HepG2 (cell line): ENCODE results near the gene MTCH1. TPM values are rescaled to one million over a fixed set of nuclear protein-coding genes. Genes with fewer than 3 reads are reported as not detected.

ENCODE experiments used
- ATAC-seq: fragments of 200-7000 bp; cut with Tn5 transposase; 3 replicates; pipeline ENCODE4 v1.9.1; 2020; ENCODE audit warnings: mild to moderate bottlenecking, moderate library complexity
- BruUV-seq: library from RNA; stranded (reverse); fragments of 400-500 nt; replicated peaks from 2 replicates; lab custom pipeline; 2021; lab: Mats Ljungman, UMichigan
- CTCF ChIA-PET: fragments of 300-600 bp; formaldehyde crosslinking; extraction: SDS; loops from one replicate; lab custom pipeline; 2021; ENCODE audit warnings: low total read pairs, inconsistent platforms, low intra/inter-chr PET ratio; lab: Yijun Ruan, JAX
- POLR2A ChIA-PET: fragments of 350-600 bp; sonication (Branson Sonifier 250); formaldehyde crosslinking; loops from one replicate; lab custom pipeline; 2020; ENCODE audit warnings: antibody characterized with exemption, inconsistent platforms; lab: Yijun Ruan, JAX
- DNase-seq: peaks from one replicate; pipeline ENCODE4 v3.0.0-alpha.2; 2015; ENCODE audit warnings: low spot score
- FAIRE-seq: peaks from 3 replicates; lab custom pipeline; 2011; peaks lifted over from hg19 to GRCh38; lab: Jason Lieb, UNC
- H2AFZ ChIP-seq: one replicate; pipeline ENCODE4 v1.6.1; 2011; ENCODE audit warnings: low read length, inconsistent platforms
- H3K27ac ChIP-seq: fragments of 300-600 bp; 3 replicates; pipeline ENCODE4 v1.8.0; 2011; ENCODE audit warnings: mixed run types, mild to moderate bottlenecking, mixed read lengths, low read length, inconsistent platforms; ENCODE audit not compliant: insufficient read depth; ENCODE audit errors: extremely low read length
- H3K27me3 ChIP-seq, 2 experiments: fragments of 200-600 bp in 1 of 2; 2 replicates in 1 of 2; 3 replicates in 1 of 2; pipeline versions ENCODE4 v1.6.0 to v1.8.0; 2011; ENCODE audit warnings: low read length in 2 of 2, mild to moderate bottlenecking in 2 of 2, moderate library complexity in 2 of 2, inconsistent platforms in 1 of 2; ENCODE audit not compliant: insufficient read depth in 2 of 2, control insufficient read depth in 1 of 2
- H3K36me3 ChIP-seq, 2 experiments: fragments of 200-600 bp in 1 of 2; replicated peaks in 1 of 2; 2 replicates in 1 of 2; 3 replicates in 1 of 2; pipeline versions ENCODE4 v1.5.1 to v1.8.0; 2011; ENCODE audit warnings: low read length in 2 of 2, inconsistent platforms in 1 of 2; ENCODE audit not compliant: insufficient read depth in 2 of 2, control insufficient read depth in 1 of 2
- H3K4me1 ChIP-seq: 2 replicates; pipeline ENCODE4 v1.5.1; 2012; ENCODE audit warnings: low read length, inconsistent platforms; ENCODE audit not compliant: insufficient read depth
- H3K4me2 ChIP-seq: 2 replicates; pipeline ENCODE4 v1.6.0; 2011; ENCODE audit warnings: low read depth, low read length, inconsistent platforms
- H3K4me3 ChIP-seq, 3 experiments: fragments of 200-600 bp in 1 of 3; sonication (generic), shearing (Covaris generic) in 1 of 3; replicated peaks in 1 of 3; 2 replicates each; pipeline ENCODE4 v1.5.1; 2011 to 2016; ENCODE audit warnings: low read length in 3 of 3, inconsistent platforms in 2 of 3, low read depth in 2 of 3, mild to moderate bottlenecking in 2 of 3, control low read depth in 1 of 3, mixed read lengths in 1 of 3; ENCODE audit not compliant: insufficient read depth in 1 of 3
- H3K79me2 ChIP-seq: one replicate; pipeline ENCODE4 v1.6.1; 2011; ENCODE audit warnings: low read length, inconsistent platforms; ENCODE audit not compliant: insufficient read depth
- H3K9ac ChIP-seq: 2 replicates; pipeline ENCODE4 v1.6.0; 2011; ENCODE audit warnings: mild to moderate bottlenecking, low read depth, low read length, inconsistent platforms; ENCODE audit not compliant: insufficient read depth
- H3K9me3 ChIP-seq: 2 replicates; pipeline ENCODE4 v1.5.1; 2012; ENCODE audit warnings: mild to moderate bottlenecking, low read length
- H4K20me1 ChIP-seq: 2 replicates; pipeline ENCODE4 v1.6.0; 2011; ENCODE audit warnings: inconsistent platforms, mild to moderate bottlenecking, low read length, moderate library complexity; ENCODE audit not compliant: insufficient read depth
- AGO1 ChIP-seq: fragments of 200-400 bp; formaldehyde crosslinking; IDR thresholded peaks from 2 replicates; pipeline ENCODE4 v1.6.1; 2017; ENCODE audit warnings: mild to moderate bottlenecking, low read depth, low read length, moderate library complexity; ENCODE audit not compliant: poor library complexity, severe bottlenecking
- ATRX ChIP-seq: sonication (generic); formaldehyde crosslinking; IDR thresholded peaks from 2 replicates; pipeline ENCODE4 v1.4.0; 2020; ENCODE audit warnings: missing genetic modification reagents, borderline replicate concordance
- GABPB1 ChIP-seq: IDR thresholded peaks from 2 replicates; pipeline ENCODE4 v1.6.1; 2016; ENCODE audit warnings: mild to moderate bottlenecking, missing genetic modification reagents, moderate library complexity, missing compliant biosample characterization
- IRF2 ChIP-seq: IDR thresholded peaks from 2 replicates; pipeline ENCODE4 v1.6.1; 2018; ENCODE audit warnings: missing genetic modification reagents, missing compliant biosample characterization
- KMT2A ChIP-seq: sonication (generic); formaldehyde crosslinking; IDR thresholded peaks from 2 replicates; pipeline ENCODE4 v1.4.0; 2020; ENCODE audit warnings: missing genetic modification reagents
- MTF2 ChIP-seq: sonication (generic); formaldehyde crosslinking; IDR thresholded peaks from 2 replicates; pipeline ENCODE4 v1.5.0; 2020; ENCODE audit warnings: missing genetic modification reagents, borderline replicate concordance
- NFE2L1 ChIP-seq: sonication (generic); formaldehyde crosslinking; IDR thresholded peaks from 2 replicates; pipeline ENCODE4 v1.4.0; 2020; ENCODE audit warnings: missing genetic modification reagents, mild to moderate bottlenecking, borderline replicate concordance
- NFE2L2 ChIP-seq: fragments of 150-350 bp; IDR thresholded peaks from 2 replicates; pipeline ENCODE4 v1.6.1; 2014; ENCODE audit warnings: low read length
- POLR2A ChIP-seq, 2 experiments: IDR thresholded peaks; 2 replicates each; pipeline ENCODE4 v1.6.1; 2011; ENCODE audit warnings: low read depth in 2 of 2, low read length in 2 of 2, mild to moderate bottlenecking in 1 of 2, moderate library complexity in 1 of 2; ENCODE audit not compliant: insufficient read depth in 1 of 2
- POLR2AphosphoS2 ChIP-seq: IDR thresholded peaks from 2 replicates; pipeline ENCODE4 v1.6.1; 2011; ENCODE audit warnings: low read depth, low read length, improper control_type of control experiment
- SMAD9 ChIP-seq: sonication (generic); formaldehyde crosslinking; IDR thresholded peaks from 2 replicates; pipeline ENCODE4 v1.5.1; 2020; ENCODE audit warnings: mild to moderate bottlenecking, missing genetic modification reagents
- ZNF652 ChIP-seq: IDR thresholded peaks from 2 replicates; pipeline ENCODE4 v1.6.1; 2016; ENCODE audit warnings: low read depth, borderline replicate concordance
- ZNF780A ChIP-seq: sonication (generic); formaldehyde crosslinking; IDR thresholded peaks from 2 replicates; pipeline ENCODE4 v1.8.0; 2022; ENCODE audit warnings: mild to moderate bottlenecking, missing genetic modification reagents, moderate library complexity
- WGBS: methylation state at CpG from one replicate; pipeline ENCODE4 v1.1.6; 2017; ENCODE audit warnings: low lambda C conversion rate; 5-methylcytosine and 5-hydroxymethylcytosine counted together
- in situ Hi-C: cut with HindIII; loops from 2 replicates; pipeline ENCODE4 v1.10.0; 2017; ENCODE audit warnings: low pct_unique_long_range_greater_than_20kb; ENCODE audit not compliant: extremely low pct_ligation_motif_present
- intact Hi-C: fragments of 100-400 bp; cut with micrococcal nuclease; formaldehyde crosslinking; loops from one replicate; pipeline ENCODE4 v1.10.0; 2022; ENCODE audit not compliant: unreplicated experiment
- polyA plus RNA-seq, 8 experiments: library from polyadenylated mRNA; depleted of rRNA in 3 of 8; stranded (reverse) in 7 of 8; unstranded in 1 of 8; fragments of >200 nt; fragmentation: Illumina TruSeq in 4 of 8; extraction: Trizol in 4 of 8; gene quantifications; 2 replicates each; pipeline versions ENCODE4 v1.2.1 to v1.2.3, GENCODE V29; 2011 to 2016; ENCODE audit warnings: low read depth in 4 of 8, missing spikeins in 1 of 8, mixed read lengths in 1 of 8; ENCODE audit not compliant: insufficient read depth in 1 of 8
- total RNA-seq, 5 experiments: library from RNA; depleted of rRNA; stranded (reverse); fragments of >200 nt; fragmentation: Illumina TruSeq; extraction: Trizol; gene quantifications; 2 replicates each; pipeline ENCODE4 v1.2.3, GENCODE V29; 2016; ENCODE audit warnings: low read depth in 1 of 5
- TF ChIP-seq, protein P1 (sequence below): sonication (generic); formaldehyde crosslinking; IDR thresholded peaks from 2 replicates; pipeline ENCODE4 v1.4.0; 2020; ENCODE audit warnings: missing genetic modification reagents
- TF ChIP-seq, protein P2 (sequence below): sonication (generic); formaldehyde crosslinking; IDR thresholded peaks from 2 replicates; pipeline ENCODE4 v1.8.1; 2022; ENCODE audit warnings: low read depth, mild to moderate bottlenecking, missing genetic modification reagents
- TF ChIP-seq, protein P3 (sequence below): sonication (generic); formaldehyde crosslinking; IDR thresholded peaks from 2 replicates; pipeline ENCODE4 v1.5.0; 2020; ENCODE audit warnings: missing genetic modification reagents

MTCH1 gene
- total and polyA plus RNA-seq, 2 of the 13 experiments (the other 11 are each of a cell fraction or from before 2014, with no cell fraction given), result 86.2 to 144 TPM

DNA sequence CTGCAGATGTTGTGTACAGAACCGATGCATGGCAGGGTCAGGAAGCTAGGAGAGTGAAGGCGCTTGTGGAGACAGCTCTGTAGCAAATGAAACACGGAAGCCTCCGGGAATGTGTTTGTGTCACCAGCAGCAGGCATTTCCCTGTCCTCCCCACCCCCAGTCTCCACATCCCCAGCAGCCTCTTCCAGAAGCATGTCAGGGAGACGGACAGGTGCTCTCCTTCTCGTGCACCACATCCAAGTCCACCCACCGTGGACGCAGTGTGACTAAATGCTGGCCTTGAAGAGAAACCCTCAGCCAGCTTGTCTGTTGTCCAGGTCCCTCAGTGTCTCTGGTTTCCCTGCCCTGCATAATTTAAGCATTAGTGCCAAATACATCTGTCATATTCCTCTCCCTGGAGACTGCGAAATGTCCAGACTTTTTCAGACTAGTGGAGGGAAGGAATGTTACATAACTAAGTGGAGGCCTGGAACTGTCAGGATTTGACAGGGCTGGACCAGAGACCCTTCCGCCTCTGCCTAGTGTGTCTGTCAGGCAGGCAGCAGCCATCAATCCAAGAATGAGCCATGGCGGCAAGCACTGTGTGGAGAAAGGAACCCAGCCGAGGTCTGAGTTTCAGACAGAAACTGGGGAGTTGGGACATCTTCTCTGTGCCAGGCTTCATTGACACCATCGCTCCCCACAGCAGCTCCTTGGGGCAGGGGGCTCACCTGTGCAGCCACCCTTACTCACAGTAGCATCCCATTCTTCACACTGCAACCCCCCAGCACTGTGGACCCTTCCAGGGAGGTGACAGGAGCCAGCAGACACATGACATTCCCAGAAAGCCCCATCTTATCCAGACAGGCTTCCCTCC, 58.1 kb downstream of the MTCH1 start (continued):
- TF ChIP-seq, protein P1, sequence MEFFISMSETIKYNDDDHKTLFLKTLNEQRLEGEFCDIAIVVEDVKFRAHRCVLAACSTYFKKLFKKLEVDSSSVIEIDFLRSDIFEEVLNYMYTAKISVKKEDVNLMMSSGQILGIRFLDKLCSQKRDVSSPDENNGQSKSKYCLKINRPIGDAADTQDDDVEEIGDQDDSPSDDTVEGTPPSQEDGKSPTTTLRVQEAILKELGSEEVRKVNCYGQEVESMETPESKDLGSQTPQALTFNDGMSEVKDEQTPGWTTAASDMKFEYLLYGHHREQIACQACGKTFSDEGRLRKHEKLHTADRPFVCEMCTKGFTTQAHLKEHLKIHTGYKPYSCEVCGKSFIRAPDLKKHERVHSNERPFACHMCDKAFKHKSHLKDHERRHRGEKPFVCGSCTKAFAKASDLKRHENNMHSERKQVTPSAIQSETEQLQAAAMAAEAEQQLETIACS (CRISPR knock-in tag), result no peak
- TF ChIP-seq POLR2A (IDR thresholded peaks at IDR 0.05; ENCODE audit: insufficient read depth in 1 of 2, low read depth in 2 of 2, low read length in 2 of 2), result no peak

DNA sequence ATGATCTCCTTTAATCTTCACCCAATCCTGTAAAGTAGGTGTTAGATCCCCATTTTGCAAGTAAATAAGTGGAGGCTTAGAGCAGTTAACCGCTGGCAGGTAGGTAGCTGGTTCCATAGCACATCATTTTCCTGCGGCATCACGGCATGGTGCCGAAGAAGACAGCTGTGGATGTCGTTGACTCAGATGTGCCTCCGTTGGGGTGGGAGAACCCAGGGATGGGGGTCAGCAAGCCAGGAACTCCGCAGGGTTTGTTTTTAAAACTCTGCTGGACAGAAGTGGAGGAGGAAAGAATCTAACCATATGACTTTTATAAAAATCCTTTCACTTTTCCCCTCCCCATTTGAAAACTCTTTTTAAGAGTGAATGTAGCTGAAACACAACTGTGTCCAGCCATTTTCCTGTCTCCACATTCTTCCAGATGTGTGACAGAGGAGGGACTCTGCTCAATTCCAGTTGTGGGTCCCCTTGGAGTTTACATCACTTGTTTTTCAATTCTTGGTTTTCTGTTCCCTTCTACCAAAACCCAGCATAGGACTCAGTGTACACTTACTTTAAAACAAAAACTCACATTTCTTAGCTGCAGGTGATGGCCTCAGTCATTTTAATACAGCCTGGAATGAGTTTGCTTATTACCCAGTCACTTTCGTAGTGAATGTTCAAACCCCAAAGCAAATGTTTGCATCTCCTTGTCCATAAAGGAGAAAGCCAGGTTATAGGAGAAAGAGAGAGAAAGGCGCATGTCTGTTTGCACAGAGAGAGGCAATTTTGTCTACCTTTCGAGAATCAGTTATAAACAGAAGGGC, 59.1 kb downstream of the MTCH1 start:
- POLR2A ChIA-PET, result no interaction called here
- Histone ChIP-seq H3K4me2 (no peak overlapping the region), H2AFZ (no peak overlapping the region), H4K20me1 (no peaks in the 10 kb centered on the region), H3K4me1 (peaks cover 11% of the 10 kb centered on the region; the same call in 1 of the 2 replicates), H3K9ac (no peak overlapping the region), H3K79me2 (no peaks in the 10 kb centered on the region), H3K4me3 (no peak overlapping the region), H3K27ac (no peak overlapping the region), H3K9me3 (no peaks in the 10 kb centered on the region), H3K36me3 (peaks cover 2 to 10% of the 10 kb centered on the region in 2 experiments; a peak in 3 of 5 replicates), H3K27me3 (no peaks in the 10 kb centered on the region)
- in situ Hi-C loops (no loop called here), intact Hi-C loops (loop anchor here (5.0 kb wide), 1 partner anchor 565 kb away; no protein-coding TSS in a partner anchor)
- ATAC-seq, result no peak
- FAIRE-seq, result no peak
- no peak for DNase-seq
- TSS peak; percentile 30 for BruUV-seq
- TF ChIP-seq MTF2 (CRISPR knock-in tag), result no peak
- no peak for TF ChIP-seq ZNF780A (CRISPR knock-in tag)
- no peak for TF ChIP-seq AGO1
- no peak for TF ChIP-seq ZNF652 (CRISPR knock-in tag)
- no peak for TF ChIP-seq SMAD9 (CRISPR knock-in tag)
- TF ChIP-seq POLR2AphosphoS2, result no peak
- TF ChIP-seq, protein P2, sequence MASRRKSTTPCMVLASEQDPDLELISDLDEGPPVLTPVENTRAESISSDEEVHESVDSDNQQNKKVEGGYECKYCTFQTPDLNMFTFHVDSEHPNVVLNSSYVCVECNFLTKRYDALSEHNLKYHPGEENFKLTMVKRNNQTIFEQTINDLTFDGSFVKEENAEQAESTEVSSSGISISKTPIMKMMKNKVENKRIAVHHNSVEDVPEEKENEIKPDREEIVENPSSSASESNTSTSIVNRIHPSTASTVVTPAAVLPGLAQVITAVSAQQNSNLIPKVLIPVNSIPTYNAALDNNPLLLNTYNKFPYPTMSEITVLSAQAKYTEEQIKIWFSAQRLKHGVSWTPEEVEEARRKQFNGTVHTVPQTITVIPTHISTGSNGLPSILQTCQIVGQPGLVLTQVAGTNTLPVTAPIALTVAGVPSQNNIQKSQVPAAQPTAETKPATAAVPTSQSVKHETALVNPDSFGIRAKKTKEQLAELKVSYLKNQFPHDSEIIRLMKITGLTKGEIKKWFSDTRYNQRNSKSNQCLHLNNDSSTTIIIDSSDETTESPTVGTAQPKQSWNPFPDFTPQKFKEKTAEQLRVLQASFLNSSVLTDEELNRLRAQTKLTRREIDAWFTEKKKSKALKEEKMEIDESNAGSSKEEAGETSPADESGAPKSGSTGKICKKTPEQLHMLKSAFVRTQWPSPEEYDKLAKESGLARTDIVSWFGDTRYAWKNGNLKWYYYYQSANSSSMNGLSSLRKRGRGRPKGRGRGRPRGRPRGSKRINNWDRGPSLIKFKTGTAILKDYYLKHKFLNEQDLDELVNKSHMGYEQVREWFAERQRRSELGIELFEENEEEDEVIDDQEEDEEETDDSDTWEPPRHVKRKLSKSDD (CRISPR knock-in tag), result no peak
- no peak for TF ChIP-seq NFE2L1 (CRISPR knock-in tag)
- TF ChIP-seq, protein P3, sequence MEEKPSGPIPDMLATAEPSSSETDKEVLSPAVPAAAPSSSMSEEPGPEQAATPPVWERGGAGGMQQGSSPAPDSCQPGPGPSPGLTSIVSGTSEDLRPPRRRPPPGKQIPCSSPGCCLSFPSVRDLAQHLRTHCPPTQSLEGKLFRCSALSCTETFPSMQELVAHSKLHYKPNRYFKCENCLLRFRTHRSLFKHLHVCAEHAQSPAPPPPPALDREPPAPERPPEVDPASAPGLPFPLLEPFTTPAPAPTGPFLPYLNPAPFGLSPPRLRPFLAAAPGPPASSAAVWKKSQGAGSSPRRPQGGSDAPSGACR, result no peak
- TF ChIP-seq ATRX, result no peak
- no peak for TF ChIP-seq IRF2
- no peak for TF ChIP-seq GABPB1 (CRISPR knock-in tag)
- no peak for TF ChIP-seq KMT2A
- TF ChIP-seq NFE2L2, result no peak
- WGBS, result 92% methylated on average over 10 of the region's 10 CpGs
- CTCF ChIA-PET, result no interaction called here
